ENCODE results near the gene DKK1.

DKK1 gene

GRCh38 chr10:52331638-52332364 is 17.7 kb downstream of the DKK1 start:
- TF ChIP-seq, protein P1, sequence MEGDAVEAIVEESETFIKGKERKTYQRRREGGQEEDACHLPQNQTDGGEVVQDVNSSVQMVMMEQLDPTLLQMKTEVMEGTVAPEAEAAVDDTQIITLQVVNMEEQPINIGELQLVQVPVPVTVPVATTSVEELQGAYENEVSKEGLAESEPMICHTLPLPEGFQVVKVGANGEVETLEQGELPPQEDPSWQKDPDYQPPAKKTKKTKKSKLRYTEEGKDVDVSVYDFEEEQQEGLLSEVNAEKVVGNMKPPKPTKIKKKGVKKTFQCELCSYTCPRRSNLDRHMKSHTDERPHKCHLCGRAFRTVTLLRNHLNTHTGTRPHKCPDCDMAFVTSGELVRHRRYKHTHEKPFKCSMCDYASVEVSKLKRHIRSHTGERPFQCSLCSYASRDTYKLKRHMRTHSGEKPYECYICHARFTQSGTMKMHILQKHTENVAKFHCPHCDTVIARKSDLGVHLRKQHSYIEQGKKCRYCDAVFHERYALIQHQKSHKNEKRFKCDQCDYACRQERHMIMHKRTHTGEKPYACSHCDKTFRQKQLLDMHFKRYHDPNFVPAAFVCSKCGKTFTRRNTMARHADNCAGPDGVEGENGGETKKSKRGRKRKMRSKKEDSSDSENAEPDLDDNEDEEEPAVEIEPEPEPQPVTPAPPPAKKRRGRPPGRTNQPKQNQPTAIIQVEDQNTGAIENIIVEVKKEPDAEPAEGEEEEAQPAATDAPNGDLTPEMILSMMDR (IDR thresholded peaks at IDR 0.05; ENCODE audit: borderline replicate concordance, insufficient read depth, low read depth, low read length) = no peak

GRCh38 chr10:52332815-52333214 is 18.7 kb downstream of the DKK1 start:
- TF ChIP-seq, protein P1 (IDR thresholded peaks at IDR 0.05; ENCODE audit: borderline replicate concordance, insufficient read depth, low read depth, low read length) = no peak
- H3K4me3 ChIP-seq (ENCODE audit: low read depth, low read length) = no peak overlapping the region

More at GRCh38 chr10:52331638-52332364, 17.7 kb downstream of the DKK1 start:
- H3K4me3 ChIP-seq (ENCODE audit: low read depth, low read length) = no peak overlapping the region

- TF ChIP-seq, protein P1 (IDR thresholded peaks at IDR 0.05; ENCODE audit: borderline replicate concordance, insufficient read depth, low read depth, low read length) = no peak
- H3K4me3 ChIP-seq (ENCODE audit: low read depth, low read length) = no peak overlapping the region
Observed at GRCh38 chr10:52334595-52334994, 20.5 kb downstream of the DKK1 start.

GRCh38 chr10:52335665-52336064 is 21.6 kb downstream of the DKK1 start:
- H3K4me3 ChIP-seq (ENCODE audit: low read depth, low read length) = no peak overlapping the region

GRCh38 chr10:52337225-52337624 is 23.1 kb downstream of the DKK1 start:
- no peak overlapping the region for H3K4me3 ChIP-seq (ENCODE audit: low read depth, low read length)
- TF ChIP-seq, protein P1 (IDR thresholded peaks at IDR 0.05; ENCODE audit: borderline replicate concordance, insufficient read depth, low read depth, low read length) = no peak

More at GRCh38 chr10:52335665-52336064, 21.6 kb downstream of the DKK1 start:
- TF ChIP-seq, protein P1 (IDR thresholded peaks at IDR 0.05; ENCODE audit: borderline replicate concordance, insufficient read depth, low read depth, low read length) = no peak

- TF ChIP-seq, protein P1 (IDR thresholded peaks at IDR 0.05; ENCODE audit: borderline replicate concordance, insufficient read depth, low read depth, low read length) = no peak
- no peak overlapping the region for H3K4me3 ChIP-seq (ENCODE audit: low read depth, low read length)
Observed at GRCh38 chr10:52343439-52343838, 29.4 kb downstream of the DKK1 start.

All from GM12875 (cell line).